Upper lobe of right lung (tissue), 1 donor: ENCODE data around the gene LIN7A. TPM values are rescaled to one million over a fixed set of nuclear protein-coding genes. Genes with fewer than 3 reads are reported as not detected.

ENCODE experiments used
- ATAC-seq: fragments of 200-7000 bp; cut with Tn5 transposase; one replicate; pipeline ENCODE4 v1.9.1; 2020; ENCODE audit warnings: mild to moderate bottlenecking, moderate library complexity
- DNase-seq: peaks from one replicate; pipeline ENCODE4 v3.0.0-alpha.2; 2020
- H3K27ac ChIP-seq: fragments of 200-600 bp; one replicate; pipeline ENCODE4 v1.8.0; 2022
- H3K27me3 ChIP-seq: fragments of 200-600 bp; one replicate; pipeline ENCODE4 v1.8.0; 2022; ENCODE audit warnings: mild to moderate bottlenecking
- H3K36me3 ChIP-seq: fragments of 200-600 bp; one replicate; pipeline ENCODE4 v1.8.0; 2022
- H3K4me1 ChIP-seq: fragments of 200-600 bp; one replicate; pipeline ENCODE4 v1.8.0; 2022
- H3K4me3 ChIP-seq: fragments of 200-600 bp; one replicate; pipeline ENCODE4 v1.8.0; 2022; ENCODE audit warnings: mild to moderate bottlenecking
- H3K9me3 ChIP-seq: fragments of 200-600 bp; one replicate; pipeline ENCODE4 v1.8.0; 2022
- intact Hi-C: fragments of 100-400 bp; cut with DNase I; formaldehyde crosslinking; loops from one replicate; pipeline ENCODE4 v1.11.0; 2022
- total RNA-seq: library from RNA; stranded (reverse); fragmentation: NEBNext Ultra II Directional; extraction: Animal tissue kit (Norgen Biotek cat#: 25700); gene quantifications from one replicate; pipeline ENCODE4 v1.2.1, GENCODE V29; 2021
- TF ChIP-seq, protein P1 (sequence below): fragments of 200-600 bp; IDR thresholded peaks from one replicate; pipeline ENCODE4 v1.8.0; 2022; ENCODE audit warnings: antibody characterized with exemption
- donor health status: DM: no; HTN: yes; CAD: no; lungs with severe emphysema.

The LIN7A gene
- total RNA-seq, 1 donor from 2014 or later: 18.9 TPM

DNA sequence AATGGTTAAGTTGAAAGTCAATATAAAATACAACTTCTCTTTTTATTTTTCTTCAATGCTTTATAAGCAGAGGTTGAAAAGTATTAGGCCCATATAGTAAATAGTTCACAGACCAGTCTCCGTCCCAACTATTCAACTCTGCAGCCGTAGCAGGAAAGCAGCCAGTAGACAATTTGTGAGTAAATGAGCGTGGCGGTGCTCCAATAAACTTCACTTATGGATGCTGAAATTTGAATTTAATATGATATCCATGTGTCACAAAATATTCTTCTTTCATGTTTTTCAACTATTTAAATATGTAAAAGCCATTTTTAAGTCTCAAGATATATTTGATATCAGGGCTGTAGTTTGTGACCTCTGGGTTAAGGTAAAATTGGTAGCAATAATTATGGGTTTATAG is 17.7 kb downstream of the LIN7A start:
- ATAC-seq (no peak), DNase-seq (no peak)
- H3K27me3 ChIP-seq: no peaks in the 10 kb centered on the region
- H3K4me3 ChIP-seq: no peak overlapping the region
- intact Hi-C loops: no loop called here
- TF ChIP-seq, protein P1, sequence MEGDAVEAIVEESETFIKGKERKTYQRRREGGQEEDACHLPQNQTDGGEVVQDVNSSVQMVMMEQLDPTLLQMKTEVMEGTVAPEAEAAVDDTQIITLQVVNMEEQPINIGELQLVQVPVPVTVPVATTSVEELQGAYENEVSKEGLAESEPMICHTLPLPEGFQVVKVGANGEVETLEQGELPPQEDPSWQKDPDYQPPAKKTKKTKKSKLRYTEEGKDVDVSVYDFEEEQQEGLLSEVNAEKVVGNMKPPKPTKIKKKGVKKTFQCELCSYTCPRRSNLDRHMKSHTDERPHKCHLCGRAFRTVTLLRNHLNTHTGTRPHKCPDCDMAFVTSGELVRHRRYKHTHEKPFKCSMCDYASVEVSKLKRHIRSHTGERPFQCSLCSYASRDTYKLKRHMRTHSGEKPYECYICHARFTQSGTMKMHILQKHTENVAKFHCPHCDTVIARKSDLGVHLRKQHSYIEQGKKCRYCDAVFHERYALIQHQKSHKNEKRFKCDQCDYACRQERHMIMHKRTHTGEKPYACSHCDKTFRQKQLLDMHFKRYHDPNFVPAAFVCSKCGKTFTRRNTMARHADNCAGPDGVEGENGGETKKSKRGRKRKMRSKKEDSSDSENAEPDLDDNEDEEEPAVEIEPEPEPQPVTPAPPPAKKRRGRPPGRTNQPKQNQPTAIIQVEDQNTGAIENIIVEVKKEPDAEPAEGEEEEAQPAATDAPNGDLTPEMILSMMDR: no peak
- H3K27ac ChIP-seq: no peak overlapping the region
- H3K9me3 ChIP-seq: no peaks in the 10 kb centered on the region
- no peaks in the 10 kb centered on the region for H3K36me3 ChIP-seq
- no peaks in the 10 kb centered on the region for H3K4me1 ChIP-seq

DNA sequence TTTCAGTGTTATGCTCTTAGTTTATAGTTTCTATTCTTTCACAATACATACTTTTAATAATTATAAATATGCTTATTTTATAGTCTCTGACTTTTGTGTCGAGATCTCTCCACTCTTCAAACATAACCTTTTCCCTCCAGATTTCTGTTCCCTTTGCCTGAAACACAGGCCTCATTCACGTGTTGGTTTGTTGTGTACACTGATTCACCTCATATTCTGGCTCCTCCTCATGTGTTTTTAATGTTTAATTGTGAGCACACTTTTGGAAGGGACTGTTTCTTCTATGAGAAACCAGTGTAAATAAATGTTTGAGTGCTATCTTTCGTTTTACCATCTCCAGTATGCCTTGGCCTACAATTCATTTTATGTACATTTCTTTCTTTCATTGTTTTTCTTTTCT is 20.1 kb downstream of the LIN7A start:
- TF ChIP-seq, protein P1: no peak
- Histone ChIP-seq H3K36me3 (no peaks in the 10 kb centered on the region), H3K27ac (no peak overlapping the region), H3K4me3 (no peak overlapping the region), H3K27me3 (no peaks in the 10 kb centered on the region), H3K9me3 (no peaks in the 10 kb centered on the region), H3K4me1 (no peaks in the 10 kb centered on the region)
- DNase-seq (no peak), ATAC-seq (no peak)
- intact Hi-C loops: no loop called here

DNA sequence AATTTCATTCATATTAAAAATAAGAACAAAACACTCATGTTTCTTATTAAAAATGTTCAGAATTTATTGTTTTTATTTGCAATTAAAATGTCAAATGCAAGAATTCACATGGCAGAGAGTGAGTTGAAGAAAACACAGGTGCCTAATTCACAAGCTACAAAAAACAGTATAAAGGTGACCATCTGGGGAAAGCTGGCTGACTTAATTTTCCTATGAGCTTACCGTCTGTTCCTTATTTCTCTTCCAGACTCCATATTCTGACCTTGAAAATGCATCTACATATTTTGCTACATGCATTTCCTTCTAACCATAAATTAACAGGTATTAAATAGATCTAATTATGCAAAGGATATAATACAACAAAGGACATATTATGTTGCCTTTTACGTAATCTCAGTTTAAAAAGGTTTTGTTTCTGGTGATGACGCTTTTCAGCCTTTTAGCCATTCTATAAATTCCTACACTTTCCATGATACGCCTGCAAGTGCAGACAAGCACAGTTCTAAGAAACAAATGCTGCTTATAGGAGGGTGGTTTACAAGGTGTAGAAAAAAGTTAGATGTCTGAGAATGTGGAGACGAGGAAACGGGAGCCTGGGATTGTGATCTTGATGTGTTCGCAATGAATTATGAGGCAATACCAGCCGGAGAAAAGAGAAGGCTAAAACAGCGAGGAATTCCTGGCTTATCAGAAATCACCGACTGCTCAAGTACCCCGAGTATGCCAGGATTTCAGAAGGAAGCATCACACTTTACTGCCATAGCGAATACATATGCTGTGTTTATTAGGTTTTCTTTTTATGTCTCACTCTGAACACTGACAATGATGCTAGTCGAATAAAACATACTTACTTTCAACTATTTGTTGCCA is 24.6 kb downstream of the LIN7A start:
- DNase-seq (no peak), ATAC-seq (peak; percentile 74)
- Histone ChIP-seq H3K27me3 (no peaks in the 10 kb centered on the region), H3K9me3 (no peaks in the 10 kb centered on the region), H3K27ac (no peak overlapping the region), H3K36me3 (no peaks in the 10 kb centered on the region), H3K4me3 (no peak overlapping the region), H3K4me1 (no peaks in the 10 kb centered on the region)
- intact Hi-C loops: no loop called here
- TF ChIP-seq, protein P1: no peak

DNA sequence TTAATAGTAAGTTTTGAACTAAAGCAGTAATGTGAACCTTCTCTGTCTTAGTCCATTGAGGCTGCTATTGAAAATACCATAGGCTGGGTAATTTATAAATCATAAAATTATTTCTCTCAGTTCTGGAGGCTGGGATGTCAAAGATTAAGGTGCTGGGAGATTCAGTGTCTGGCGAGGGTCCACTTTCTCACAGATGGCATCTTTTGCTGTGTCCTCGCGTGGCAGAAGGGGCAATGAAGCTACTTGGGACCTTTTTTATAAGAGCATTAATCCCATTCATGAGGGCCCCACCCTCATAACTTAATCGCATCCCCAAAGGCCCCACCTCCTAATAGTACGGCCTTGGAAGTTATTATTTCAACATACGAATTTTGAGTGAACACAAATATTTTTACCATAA is 28.4 kb downstream of the LIN7A start:
- intact Hi-C loops: no loop called here
- no peak overlapping the region for H3K4me3 ChIP-seq
- TF ChIP-seq, protein P1: no peak

DNA sequence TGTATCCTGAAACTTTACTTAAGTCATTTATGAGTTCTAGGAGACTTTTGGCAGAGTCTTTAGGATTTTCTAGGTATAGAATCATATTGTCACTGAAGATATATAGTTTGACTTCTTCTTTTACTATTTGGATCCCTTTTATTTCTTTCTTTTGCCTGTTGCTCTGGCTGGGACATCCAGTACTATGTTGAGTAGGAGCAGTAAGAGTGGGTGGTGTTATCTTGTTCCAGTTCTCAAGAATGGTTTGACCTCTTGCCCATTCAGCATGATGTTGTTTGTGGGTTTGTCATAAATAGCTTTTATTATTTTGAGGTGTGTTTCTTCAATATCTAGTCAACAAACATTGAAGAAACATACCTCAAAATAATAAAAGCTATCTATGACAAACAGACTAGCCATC is 35.0 kb downstream of the LIN7A start:
- intact Hi-C loops: no loop called here
- H3K4me3 ChIP-seq: no peak overlapping the region
- H3K27ac ChIP-seq: no peak overlapping the region
- ATAC-seq (no peak), DNase-seq (no peak)
- H3K9me3 ChIP-seq: no peaks in the 10 kb centered on the region
- H3K4me1 ChIP-seq: no peaks in the 10 kb centered on the region
- TF ChIP-seq, protein P1: no peak
- no peaks in the 10 kb centered on the region for H3K27me3 ChIP-seq
- H3K36me3 ChIP-seq: no peaks in the 10 kb centered on the region

More for the DNA sequence above, 28.4 kb downstream of the LIN7A start:
- H3K27me3 ChIP-seq: no peaks in the 10 kb centered on the region
- H3K9me3 ChIP-seq: no peaks in the 10 kb centered on the region
- H3K36me3 ChIP-seq: no peaks in the 10 kb centered on the region
- ATAC-seq: no peak
- H3K27ac ChIP-seq: no peak overlapping the region
- no peak for DNase-seq
- no peaks in the 10 kb centered on the region for H3K4me1 ChIP-seq
